Caco-2 (cell line): ENCODE results near the gene HCN1. TPM values are rescaled to one million over a fixed set of nuclear protein-coding genes. Genes with fewer than 3 reads are reported as not detected.

Experiments
- BruUV-seq: library from RNA; stranded (reverse); fragments of 400-500 nt; replicated peaks from 2 replicates; lab custom pipeline; 2021; lab: Mats Ljungman, UMichigan
- CTCF ChIA-PET: fragments of 300-600 bp; sonication (Branson Sonifier 250); formaldehyde crosslinking; loops from one replicate; lab custom pipeline; 2022; ENCODE audit warnings: antibody characterized with exemption; lab: Charles Lee
- POLR2A ChIA-PET: fragments of 300-600 bp; sonication (Branson Sonifier 250); formaldehyde crosslinking; loops from one replicate; lab custom pipeline; 2022; ENCODE audit warnings: antibody characterized with exemption; lab: Charles Lee
- DNase-seq, 2 experiments: peaks; one replicate each; pipeline versions ENCODE4 v3.0.0 to v3.0.0-alpha.2; 2020 to 2022
- H3K27me3 ChIP-seq: replicated peaks from 2 replicates; pipeline ENCODE4 v1.6.0; 2011; ENCODE audit warnings: low read length; ENCODE audit not compliant: control insufficient read depth, insufficient read depth
- H3K36me3 ChIP-seq: 2 replicates; pipeline ENCODE4 v1.5.1; 2011; ENCODE audit warnings: low read length; ENCODE audit not compliant: control insufficient read depth, insufficient read depth
- H3K4me1 ChIP-seq: fragments of 250-450 bp; sonication (Bioruptor Pico); 2 replicates; pipeline ENCODE4 v1.5.1; 2020; ENCODE audit warnings: mild to moderate bottlenecking
- H3K4me3 ChIP-seq: 2 replicates; pipeline ENCODE4 v1.5.1; 2011; ENCODE audit warnings: low read depth, mild to moderate bottlenecking, control low read depth, low read length
- H3K9me3 ChIP-seq: fragments of 250-450 bp; sonication (Bioruptor Pico); 2 replicates; pipeline ENCODE4 v1.5.1; 2020; ENCODE audit warnings: mild to moderate bottlenecking, moderate library complexity
- H3K27ac Mint-ChIP-seq: one replicate; pipeline ENCODE4 v1.8.0; 2022; ENCODE audit warnings: mixed read lengths; ENCODE audit not compliant: unreplicated experiment
- H3K27me3 Mint-ChIP-seq: one replicate; pipeline ENCODE4 v1.8.0; 2022; ENCODE audit warnings: mixed read lengths; ENCODE audit not compliant: insufficient read depth, unreplicated experiment
- H3K36me3 Mint-ChIP-seq: one replicate; pipeline ENCODE4 v1.8.0; 2022; ENCODE audit warnings: mild to moderate bottlenecking, mixed read lengths; ENCODE audit not compliant: insufficient read depth, unreplicated experiment
- H3K4me1 Mint-ChIP-seq: one replicate; pipeline ENCODE4 v1.8.0; 2022; ENCODE audit warnings: low read depth, mixed read lengths; ENCODE audit not compliant: unreplicated experiment
- H3K4me3 Mint-ChIP-seq: one replicate; pipeline ENCODE4 v1.8.0; 2022; ENCODE audit warnings: mild to moderate bottlenecking, moderate library complexity, mixed read lengths; ENCODE audit not compliant: unreplicated experiment
- H3K9me3 Mint-ChIP-seq: one replicate; pipeline ENCODE4 v1.8.0; 2022; ENCODE audit warnings: mixed read lengths; ENCODE audit not compliant: unreplicated experiment
- CTCF ChIP-seq, 2 experiments: fragments of 200-600 bp in 1 of 2; IDR thresholded peaks; 1 replicate in 1 of 2; 2 replicates in 1 of 2; pipeline versions ENCODE4 v1.5.1 to v1.8.0; 2011 to 2022; ENCODE audit warnings: antibody characterized with exemption in 1 of 2, control low read depth in 1 of 2, inconsistent platforms in 1 of 2, low read depth in 1 of 2, low read length in 1 of 2, mild to moderate bottlenecking in 1 of 2, moderate library complexity in 1 of 2; ENCODE audit not compliant: insufficient read depth in 1 of 2, severe bottlenecking in 1 of 2, unreplicated experiment in 1 of 2
- intact Hi-C: fragments of 100-400 bp; cut with micrococcal nuclease; formaldehyde crosslinking; loops from one replicate; pipeline ENCODE4 v1.10.0; 2022; ENCODE audit not compliant: unreplicated experiment
- total RNA-seq: library from RNA; stranded (reverse); gene quantifications from 2 replicates; pipeline ENCODE4 v1.2.3, GENCODE V29; 2022

The HCN1 gene
- total RNA-seq, 1 experiment from 2014 or later: not detected

GRCh38 chr5:45260292-45260691 is 435.9 kb downstream of the HCN1 start:
- ChIA-PET CTCF (no interaction called here), POLR2A (no interaction called here)
- no peak for TF ChIP-seq CTCF (IDR thresholded peaks at IDR 0.05; ENCODE audit: insufficient read depth in 1 of 2, low read depth in 1 of 2, low read length in 1 of 2, severe bottlenecking in 1 of 2, unreplicated experiment in 1 of 2)
- no TSS peak for BruUV-seq
- Mint-ChIP-seq H3K4me3 (no peak overlapping the region), H3K36me3 (no peaks in the 10 kb centered on the region), H3K27me3 (no peaks in the 10 kb centered on the region), H3K4me1 (no peaks in the 10 kb centered on the region), H3K27ac (no peak overlapping the region), H3K9me3 (no peaks in the 10 kb centered on the region)
- intact Hi-C loops: no loop called here
- Histone ChIP-seq H3K4me3 (no peak overlapping the region), H3K27me3 (no peaks in the 10 kb centered on the region), H3K9me3 (no peaks in the 10 kb centered on the region), H3K36me3 (no peaks in the 10 kb centered on the region), H3K4me1 (no peaks in the 10 kb centered on the region)
- DNase-seq: no peak

DNA sequence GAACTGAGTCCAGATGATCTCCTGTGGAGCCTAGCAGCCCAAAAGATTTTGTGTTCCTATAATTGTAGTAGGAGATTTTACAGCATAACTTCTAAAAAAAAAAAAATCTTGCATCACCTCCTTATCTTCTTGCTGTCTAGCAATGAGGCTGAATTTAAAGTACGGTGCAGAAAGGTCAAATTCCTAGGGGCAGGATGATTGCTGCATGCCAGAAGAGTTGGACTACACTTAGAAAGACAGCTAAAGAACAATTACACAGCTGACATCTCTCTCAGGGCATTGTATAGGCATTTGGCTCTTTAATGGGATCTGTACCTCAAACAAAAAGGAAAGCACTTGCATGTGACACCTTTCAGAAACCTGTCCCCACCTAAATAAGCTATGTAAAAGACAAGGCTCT is 443.2 kb downstream of the HCN1 start:
- TF ChIP-seq CTCF (IDR thresholded peaks at IDR 0.05; ENCODE audit: insufficient read depth in 1 of 2, low read depth in 1 of 2, low read length in 1 of 2, severe bottlenecking in 1 of 2, unreplicated experiment in 1 of 2): no peak
- intact Hi-C loops: no loop called here
- Mint-ChIP-seq H3K27ac (no peak overlapping the region), H3K36me3 (no peaks in the 10 kb centered on the region), H3K27me3 (no peaks in the 10 kb centered on the region), H3K4me1 (no peaks in the 10 kb centered on the region), H3K9me3 (no peaks in the 10 kb centered on the region), H3K4me3 (no peak overlapping the region)
- Histone ChIP-seq H3K9me3 (peaks cover 4% of the 10 kb centered on the region; the same call in 1 of the 2 replicates), H3K4me1 (peaks cover 13% of the 10 kb centered on the region), H3K27me3 (no peaks in the 10 kb centered on the region), H3K36me3 (no peaks in the 10 kb centered on the region), H3K4me3 (no peak overlapping the region)
- ChIA-PET POLR2A (no interaction called here), CTCF (no interaction called here)
- DNase-seq: peak in 1 of 2 experiments; percentile 39
- BruUV-seq: no TSS peak

- Mint-ChIP-seq H3K27me3 (no peaks in the 10 kb centered on the region), H3K4me3 (no peak overlapping the region), H3K4me1 (no peaks in the 10 kb centered on the region), H3K27ac (no peak overlapping the region), H3K36me3 (no peaks in the 10 kb centered on the region), H3K9me3 (no peaks in the 10 kb centered on the region)
- CTCF ChIA-PET: no interaction called here
- no peak for DNase-seq
- no peak for TF ChIP-seq CTCF (IDR thresholded peaks at IDR 0.05; ENCODE audit: insufficient read depth in 1 of 2, low read depth in 1 of 2, low read length in 1 of 2, severe bottlenecking in 1 of 2, unreplicated experiment in 1 of 2)
- H3K4me3 ChIP-seq: no peak overlapping the region
- no peaks in the 10 kb centered on the region for H3K36me3 ChIP-seq
- no peaks in the 10 kb centered on the region for H3K27me3 ChIP-seq
- H3K9me3 ChIP-seq: peaks cover 4% of the 10 kb centered on the region; the same call in 1 of the 2 replicates
- intact Hi-C loops: no loop called here
- H3K4me1 ChIP-seq: peaks cover 13% of the 10 kb centered on the region
- POLR2A ChIA-PET: no interaction called here
- no TSS peak for BruUV-seq
Measured at GRCh38 chr5:45252541-45252940, 443.6 kb downstream of the HCN1 start.
